ENCODE results near the gene NUF2. TPM values are rescaled to one million over a fixed set of nuclear protein-coding genes. Genes with fewer than 3 reads are reported as not detected.

The NUF2 gene
- total and polyA plus RNA-seq, 2 experiments from 2014 or later = 11.8 to 13.5 TPM

- no peak overlapping the region for H3K27ac ChIP-seq
- in situ Hi-C loops (cut with MboI) = no loop called here
- H3K9ac ChIP-seq = no peak overlapping the region
- TF ChIP-seq EZH2phosphoT487 (IDR thresholded peaks at IDR 0.05; ENCODE audit: insufficient read depth, low read depth) = no peak
- TF ChIP-seq EZH2 (IDR thresholded peaks at IDR 0.05; ENCODE audit: insufficient read depth, poor library complexity, severe bottlenecking) = no peak
- WGBS, 2 experiments (ENCODE audit: low coverage in 1 of 2, low lambda C conversion rate in 2 of 2, missing lambda C conversion rate in 2 of 2) = 12 to 13% methylated on average over 4 of the region's 4 CpGs
- no peaks in the 10 kb centered on the region for H3K4me1 ChIP-seq (ENCODE audit: insufficient read depth)
- no peak overlapping the region for H3K4me3 ChIP-seq
- DNase-seq = no peak
- no peaks in the 10 kb centered on the region for H3F3A ChIP-seq (ENCODE audit: insufficient read depth)
- no peak overlapping the region for H3K4me2 ChIP-seq (ENCODE audit: unreplicated experiment)
- H3K79me2 ChIP-seq (ENCODE audit: insufficient read depth) = no peaks in the 10 kb centered on the region
- H3K9me3 ChIP-seq (ENCODE audit: low read depth) = no peaks in the 10 kb centered on the region
- H3K27me3 ChIP-seq (replicated peaks; ENCODE audit: insufficient read depth) = 0 out of 2 replicates have a peak, but pooled peaks cover 4% of the 10 kb centered on the region
- H4K20me1 ChIP-seq (ENCODE audit: insufficient read depth) = no peaks in the 10 kb centered on the region
- no peaks in the 10 kb centered on the region for H3K9me2 ChIP-seq (ENCODE audit: insufficient read depth)
- no peak overlapping the region for H2AFZ ChIP-seq
- H3K36me3 ChIP-seq (ENCODE audit: low read depth) = no peaks in the 10 kb centered on the region
Measured at GRCh38 chr1:163382395-163382794, 60.6 kb downstream of the NUF2 start.

GRCh38 chr1:163387146-163387545 lies 65.4 kb downstream of the NUF2 start:
- no peak for DNase-seq
- H3K9ac ChIP-seq = no peak overlapping the region
- no peaks in the 10 kb centered on the region for H3F3A ChIP-seq (ENCODE audit: insufficient read depth)
- H4K20me1 ChIP-seq (ENCODE audit: insufficient read depth) = no peaks in the 10 kb centered on the region
- in situ Hi-C loops (cut with MboI) = no loop called here
- H2AFZ ChIP-seq = no peak overlapping the region
- H3K4me2 ChIP-seq (ENCODE audit: unreplicated experiment) = no peak overlapping the region
- no peaks in the 10 kb centered on the region; the same call in 1 of the 2 replicates for H3K27me3 ChIP-seq (replicated peaks; ENCODE audit: insufficient read depth)
- no peaks in the 10 kb centered on the region for H3K4me1 ChIP-seq (ENCODE audit: insufficient read depth)
- no peak for TF ChIP-seq EZH2phosphoT487 (IDR thresholded peaks at IDR 0.05; ENCODE audit: insufficient read depth, low read depth)
- TF ChIP-seq EZH2 (IDR thresholded peaks at IDR 0.05; ENCODE audit: insufficient read depth, poor library complexity, severe bottlenecking) = no peak
- H3K9me3 ChIP-seq (ENCODE audit: low read depth) = no peaks in the 10 kb centered on the region
- no peak overlapping the region for H3K4me3 ChIP-seq
- no peaks in the 10 kb centered on the region for H3K79me2 ChIP-seq (ENCODE audit: insufficient read depth)
- H3K36me3 ChIP-seq (ENCODE audit: low read depth) = no peaks in the 10 kb centered on the region
- H3K27ac ChIP-seq = no peak overlapping the region
- no peaks in the 10 kb centered on the region for H3K9me2 ChIP-seq (ENCODE audit: insufficient read depth)

GRCh38 chr1:163388970-163389369 lies 67.2 kb downstream of the NUF2 start:
- TF ChIP-seq EZH2phosphoT487 (IDR thresholded peaks at IDR 0.05; ENCODE audit: insufficient read depth, low read depth) = no peak
- WGBS, 2 experiments (ENCODE audit: low coverage in 1 of 2, low lambda C conversion rate in 2 of 2, missing lambda C conversion rate in 2 of 2) = 47 to 54% methylated on average over 4 of the region's 4 CpGs
- no peak overlapping the region for H3K4me2 ChIP-seq (ENCODE audit: unreplicated experiment)
- no peaks in the 10 kb centered on the region for H3K36me3 ChIP-seq (ENCODE audit: low read depth)
- H3F3A ChIP-seq (ENCODE audit: insufficient read depth) = no peaks in the 10 kb centered on the region
- in situ Hi-C loops (cut with MboI) = no loop called here
- DNase-seq = no peak
- H3K4me1 ChIP-seq (ENCODE audit: insufficient read depth) = no peaks in the 10 kb centered on the region
- H3K4me3 ChIP-seq = no peak overlapping the region
- no peaks in the 10 kb centered on the region for H3K9me2 ChIP-seq (ENCODE audit: insufficient read depth)
- no peaks in the 10 kb centered on the region for H3K9me3 ChIP-seq (ENCODE audit: low read depth)
- no peak overlapping the region for H3K9ac ChIP-seq
- no peaks in the 10 kb centered on the region for H3K79me2 ChIP-seq (ENCODE audit: insufficient read depth)
- no peak overlapping the region for H3K27ac ChIP-seq
- no peaks in the 10 kb centered on the region; the same call in 1 of the 2 replicates for H3K27me3 ChIP-seq (replicated peaks; ENCODE audit: insufficient read depth)
- no peaks in the 10 kb centered on the region for H4K20me1 ChIP-seq (ENCODE audit: insufficient read depth)
- no peak overlapping the region for H2AFZ ChIP-seq

- Histone ChIP-seq H3K4me3 (no peak overlapping the region), H3K9me2 (ENCODE audit: insufficient read depth) (no peaks in the 10 kb centered on the region), H3K79me2 (ENCODE audit: insufficient read depth) (no peaks in the 10 kb centered on the region), H3K36me3 (ENCODE audit: low read depth) (no peaks in the 10 kb centered on the region), H4K20me1 (ENCODE audit: insufficient read depth) (no peaks in the 10 kb centered on the region), H3K27me3 (replicated peaks; ENCODE audit: insufficient read depth) (peaks cover 13% of the 10 kb centered on the region; the same call in 1 of the 2 replicates), H3K27ac (no peak overlapping the region), H3K4me2 (ENCODE audit: unreplicated experiment) (no peak overlapping the region), H3K9me3 (ENCODE audit: low read depth) (no peaks in the 10 kb centered on the region), H3F3A (ENCODE audit: insufficient read depth) (no peaks in the 10 kb centered on the region), H3K9ac (no peak overlapping the region), H2AFZ (no peak overlapping the region), H3K4me1 (ENCODE audit: insufficient read depth) (no peaks in the 10 kb centered on the region)
- TF ChIP-seq EZH2 (IDR thresholded peaks at IDR 0.05; ENCODE audit: insufficient read depth, poor library complexity, severe bottlenecking) = no peak
- TF ChIP-seq EZH2phosphoT487 (IDR thresholded peaks at IDR 0.05; ENCODE audit: insufficient read depth, low read depth) = no peak
- in situ Hi-C loops (cut with MboI) = no loop called here
- DNase-seq = no peak
Measured at GRCh38 chr1:163395790-163396189, 74.0 kb downstream of the NUF2 start.

- Histone ChIP-seq H3K27me3 (replicated peaks; ENCODE audit: insufficient read depth) (peaks cover 13% of the 10 kb centered on the region; the same call in 1 of the 2 replicates), H3K36me3 (ENCODE audit: low read depth) (no peaks in the 10 kb centered on the region), H3K79me2 (ENCODE audit: insufficient read depth) (no peaks in the 10 kb centered on the region), H3F3A (ENCODE audit: insufficient read depth) (no peaks in the 10 kb centered on the region), H3K4me1 (ENCODE audit: insufficient read depth) (no peaks in the 10 kb centered on the region), H2AFZ (no peak overlapping the region), H3K4me3 (no peak overlapping the region), H3K9me3 (ENCODE audit: low read depth) (no peaks in the 10 kb centered on the region), H3K9ac (no peak overlapping the region), H3K27ac (no peak overlapping the region), H3K9me2 (ENCODE audit: insufficient read depth) (no peaks in the 10 kb centered on the region), H4K20me1 (ENCODE audit: insufficient read depth) (no peaks in the 10 kb centered on the region), H3K4me2 (ENCODE audit: unreplicated experiment) (no peak overlapping the region)
- DNase-seq = no peak
- in situ Hi-C loops (cut with MboI) = no loop called here
- 3 to 9% methylated on average over 4 of the region's 4 CpGs for WGBS, 2 experiments (ENCODE audit: low coverage in 1 of 2, low lambda C conversion rate in 2 of 2, missing lambda C conversion rate in 2 of 2)
- TF ChIP-seq EZH2 (IDR thresholded peaks at IDR 0.05; ENCODE audit: insufficient read depth, poor library complexity, severe bottlenecking) (no peak), EZH2phosphoT487 (IDR thresholded peaks at IDR 0.05; ENCODE audit: insufficient read depth, low read depth) (no peak)
Measured at GRCh38 chr1:163397451-163398200, 75.9 kb downstream of the NUF2 start.
